ENCODE measurements around the gene ERBB2. TPM values are rescaled to one million over a fixed set of nuclear protein-coding genes. Genes with fewer than 3 reads are reported as not detected.

The ERBB2 gene
- total RNA-seq, 1 donor from 2014 or later: 75.2 TPM

DNA sequence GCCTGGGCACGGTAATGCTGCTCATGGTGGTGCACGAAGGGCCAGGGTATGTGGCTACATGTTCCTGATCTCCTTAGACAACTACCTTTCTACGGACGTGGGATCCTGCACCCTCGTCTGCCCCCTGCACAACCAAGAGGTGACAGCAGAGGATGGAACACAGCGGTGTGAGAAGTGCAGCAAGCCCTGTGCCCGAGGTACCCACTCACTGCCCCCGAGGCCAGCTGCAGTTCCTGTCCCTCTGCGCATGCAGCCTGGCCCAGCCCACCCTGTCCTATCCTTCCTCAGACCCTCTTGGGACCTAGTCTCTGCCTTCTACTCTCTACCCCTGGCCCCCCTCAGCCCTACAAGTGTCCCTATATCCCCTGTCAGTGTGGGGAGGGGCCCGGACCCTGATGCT, 12.0 kb downstream of the ERBB2 start:
- Histone ChIP-seq H3F3A (ENCODE audit: low read depth) (no peaks in the 10 kb centered on the region), H3K27me3 (no peaks in the 10 kb centered on the region), H3K4me2 (no peak overlapping the region), H3K9ac (no peak overlapping the region), H4K20me1 (ENCODE audit: low read depth) (peaks cover 9% of the 10 kb centered on the region), H3K27ac (no peak overlapping the region), H3K4me3 (no peak overlapping the region), H3K9me3 (ENCODE audit: low read depth) (no peaks in the 10 kb centered on the region), H3K36me3 (no peaks in the 10 kb centered on the region), H3K79me2 (ENCODE audit: low read depth) (no peaks in the 10 kb centered on the region), H2AFZ (replicated peaks) (no peak overlapping the region), H3K4me1 (no peaks in the 10 kb centered on the region)
- TF ChIP-seq EZH2phosphoT487 (IDR thresholded peaks at IDR 0.05) (no peak), EZH2 (IDR thresholded peaks at IDR 0.05) (no peak)
- TF ChIP-seq, protein P1, sequence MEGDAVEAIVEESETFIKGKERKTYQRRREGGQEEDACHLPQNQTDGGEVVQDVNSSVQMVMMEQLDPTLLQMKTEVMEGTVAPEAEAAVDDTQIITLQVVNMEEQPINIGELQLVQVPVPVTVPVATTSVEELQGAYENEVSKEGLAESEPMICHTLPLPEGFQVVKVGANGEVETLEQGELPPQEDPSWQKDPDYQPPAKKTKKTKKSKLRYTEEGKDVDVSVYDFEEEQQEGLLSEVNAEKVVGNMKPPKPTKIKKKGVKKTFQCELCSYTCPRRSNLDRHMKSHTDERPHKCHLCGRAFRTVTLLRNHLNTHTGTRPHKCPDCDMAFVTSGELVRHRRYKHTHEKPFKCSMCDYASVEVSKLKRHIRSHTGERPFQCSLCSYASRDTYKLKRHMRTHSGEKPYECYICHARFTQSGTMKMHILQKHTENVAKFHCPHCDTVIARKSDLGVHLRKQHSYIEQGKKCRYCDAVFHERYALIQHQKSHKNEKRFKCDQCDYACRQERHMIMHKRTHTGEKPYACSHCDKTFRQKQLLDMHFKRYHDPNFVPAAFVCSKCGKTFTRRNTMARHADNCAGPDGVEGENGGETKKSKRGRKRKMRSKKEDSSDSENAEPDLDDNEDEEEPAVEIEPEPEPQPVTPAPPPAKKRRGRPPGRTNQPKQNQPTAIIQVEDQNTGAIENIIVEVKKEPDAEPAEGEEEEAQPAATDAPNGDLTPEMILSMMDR (IDR thresholded peaks at IDR 0.05): no peak
- H3K27ac Mint-ChIP-seq: no peak overlapping the region
- H3K4me3 Mint-ChIP-seq: no peak overlapping the region
- H3K4me1 Mint-ChIP-seq: no peaks in the 10 kb centered on the region
- peaks cover 9% of the 10 kb centered on the region for H3K36me3 Mint-ChIP-seq
- H3K27me3 Mint-ChIP-seq (ENCODE audit: insufficient read depth, low read depth): peaks cover 3% of the 10 kb centered on the region
- H3K9me3 Mint-ChIP-seq: no peaks in the 10 kb centered on the region
- DNase-seq (ENCODE audit: low spot score): no peak

DNA sequence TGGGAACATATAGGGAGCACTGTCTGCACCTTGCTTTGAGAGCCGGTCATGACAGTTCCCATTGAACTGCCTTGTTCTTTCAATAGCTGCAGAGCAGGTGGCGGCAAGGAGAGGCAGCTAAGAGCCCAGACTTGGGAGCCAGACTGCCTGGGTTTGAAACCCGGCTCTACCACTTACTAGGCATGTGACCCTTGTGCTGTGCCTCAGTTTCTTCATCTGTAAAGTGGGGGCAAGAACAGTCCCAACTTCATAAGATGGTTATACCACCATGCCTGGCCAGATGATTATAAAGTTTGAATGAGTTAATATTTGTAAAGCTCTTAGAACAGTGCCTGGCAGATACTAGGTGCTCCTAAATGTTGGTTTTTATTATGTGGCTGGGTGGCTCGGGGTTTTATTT, 14.4 kb downstream of the ERBB2 start:
- Histone ChIP-seq H3F3A (ENCODE audit: low read depth) (no peaks in the 10 kb centered on the region), H3K9me3 (ENCODE audit: low read depth) (no peaks in the 10 kb centered on the region), H4K20me1 (ENCODE audit: low read depth) (peaks cover 6% of the 10 kb centered on the region), H2AFZ (replicated peaks) (no peak overlapping the region), H3K36me3 (no peaks in the 10 kb centered on the region), H3K4me2 (no peak overlapping the region), H3K4me1 (no peaks in the 10 kb centered on the region), H3K9ac (no peak overlapping the region), H3K79me2 (ENCODE audit: low read depth) (no peaks in the 10 kb centered on the region), H3K4me3 (no peak overlapping the region), H3K27me3 (no peaks in the 10 kb centered on the region), H3K27ac (no peak overlapping the region)
- Mint-ChIP-seq H3K4me3 (no peak overlapping the region), H3K36me3 (peaks cover 13% of the 10 kb centered on the region), H3K27me3 (ENCODE audit: insufficient read depth, low read depth) (peaks cover 3% of the 10 kb centered on the region), H3K4me1 (no peaks in the 10 kb centered on the region), H3K27ac (no peak overlapping the region), H3K9me3 (no peaks in the 10 kb centered on the region)
- TF ChIP-seq EZH2 (IDR thresholded peaks at IDR 0.05) (no peak), EZH2phosphoT487 (IDR thresholded peaks at IDR 0.05) (no peak)
- TF ChIP-seq, protein P1 (IDR thresholded peaks at IDR 0.05): no peak
- no peak for DNase-seq (ENCODE audit: low spot score)

DNA sequence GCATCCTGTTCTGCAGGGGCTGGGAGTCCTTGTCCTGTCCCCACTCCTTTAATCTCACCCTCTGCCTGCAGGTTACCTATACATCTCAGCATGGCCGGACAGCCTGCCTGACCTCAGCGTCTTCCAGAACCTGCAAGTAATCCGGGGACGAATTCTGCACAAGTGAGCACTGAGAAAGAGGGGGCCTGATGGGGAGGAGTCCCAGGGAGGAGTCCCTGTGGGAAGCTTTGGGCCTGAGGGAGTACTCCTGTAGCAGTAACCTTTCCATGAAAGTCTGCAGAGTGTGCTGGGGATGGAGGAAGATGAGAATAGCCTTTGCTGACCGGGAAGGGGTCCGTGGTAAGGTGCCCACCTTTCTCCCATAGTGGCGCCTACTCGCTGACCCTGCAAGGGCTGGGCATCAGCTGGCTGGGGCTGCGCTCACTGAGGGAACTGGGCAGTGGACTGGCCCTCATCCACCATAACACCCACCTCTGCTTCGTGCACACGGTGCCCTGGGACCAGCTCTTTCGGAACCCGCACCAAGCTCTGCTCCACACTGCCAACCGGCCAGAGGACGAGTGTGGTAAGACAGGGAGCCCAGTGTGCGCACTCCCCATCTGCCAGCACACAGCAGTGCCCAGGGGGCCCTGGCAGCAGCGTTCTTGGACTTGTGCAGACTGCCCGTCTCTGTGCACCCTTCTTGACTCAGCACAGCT, 15.7 kb downstream of the ERBB2 start:
- Histone ChIP-seq H3K4me2 (no peak overlapping the region), H3K9ac (no peak overlapping the region), H3K36me3 (no peaks in the 10 kb centered on the region), H3K79me2 (ENCODE audit: low read depth) (no peaks in the 10 kb centered on the region), H3K27me3 (no peaks in the 10 kb centered on the region), H2AFZ (replicated peaks) (no peak overlapping the region), H3K4me1 (no peaks in the 10 kb centered on the region), H3F3A (ENCODE audit: low read depth) (no peaks in the 10 kb centered on the region), H4K20me1 (ENCODE audit: low read depth) (peaks cover 6% of the 10 kb centered on the region), H3K9me3 (ENCODE audit: low read depth) (no peaks in the 10 kb centered on the region), H3K27ac (no peak overlapping the region), H3K4me3 (no peak overlapping the region)
- no peaks in the 10 kb centered on the region for H3K4me1 Mint-ChIP-seq
- H3K4me3 Mint-ChIP-seq: peak overlapping the region; percentile 35
- H3K27ac Mint-ChIP-seq: no peak overlapping the region
- no peak for DNase-seq (ENCODE audit: low spot score)
- no peak for TF ChIP-seq EZH2phosphoT487 (IDR thresholded peaks at IDR 0.05)
- TF ChIP-seq, protein P1 (IDR thresholded peaks at IDR 0.05): no peak
- H3K9me3 Mint-ChIP-seq: no peaks in the 10 kb centered on the region
- peaks cover 3% of the 10 kb centered on the region for H3K27me3 Mint-ChIP-seq (ENCODE audit: insufficient read depth, low read depth)
- peaks cover 22% of the 10 kb centered on the region for H3K36me3 Mint-ChIP-seq

All from neural progenitor cell (in vitro differentiated cells).